Activated naive CD4-positive, alpha-beta T cell treated with anti-CD3 and anti-CD28 coated beads, Interleukin-2, amount 10 ng/mL, durations not matched to agents 7 days and 5 days (primary cell): Measurements from ENCODE around the gene TOMM7.
"Not testable (repeated sequence)": the region's sequence is repeated elsewhere in the genome, so short reads cannot be mapped to it uniquely, and the experiment has no call there.

Source experiments
- CTCF ChIA-PET: fragments of 350-600 bp; sonication (Branson Sonifier 250); formaldehyde crosslinking; loops from one replicate; lab custom pipeline; 2021; ENCODE audit warnings: antibody characterized with exemption; lab: Charles Lee
- DNase-seq: peaks from one replicate; pipeline ENCODE4 v3.0.0-alpha.2; 2020
- H3K27ac Mint-ChIP-seq: one replicate; pipeline ENCODE4 v1.8.0; 2021; ENCODE audit warnings: mild to moderate bottlenecking, moderate library complexity, mixed read lengths
- H3K27me3 Mint-ChIP-seq: one replicate; pipeline ENCODE4 v1.8.0; 2021; ENCODE audit warnings: mild to moderate bottlenecking, mixed read lengths
- H3K36me3 Mint-ChIP-seq: one replicate; pipeline ENCODE4 v1.8.0; 2021; ENCODE audit warnings: mixed read lengths
- H3K4me1 Mint-ChIP-seq: one replicate; pipeline ENCODE4 v1.8.0; 2021; ENCODE audit warnings: mixed read lengths
- H3K4me3 Mint-ChIP-seq: one replicate; pipeline ENCODE4 v1.8.0; 2021; ENCODE audit warnings: mild to moderate bottlenecking, moderate library complexity, mixed read lengths
- H3K9me3 Mint-ChIP-seq: one replicate; pipeline ENCODE4 v1.8.0; 2021; ENCODE audit warnings: mixed read lengths

TOMM7 gene

DNA sequence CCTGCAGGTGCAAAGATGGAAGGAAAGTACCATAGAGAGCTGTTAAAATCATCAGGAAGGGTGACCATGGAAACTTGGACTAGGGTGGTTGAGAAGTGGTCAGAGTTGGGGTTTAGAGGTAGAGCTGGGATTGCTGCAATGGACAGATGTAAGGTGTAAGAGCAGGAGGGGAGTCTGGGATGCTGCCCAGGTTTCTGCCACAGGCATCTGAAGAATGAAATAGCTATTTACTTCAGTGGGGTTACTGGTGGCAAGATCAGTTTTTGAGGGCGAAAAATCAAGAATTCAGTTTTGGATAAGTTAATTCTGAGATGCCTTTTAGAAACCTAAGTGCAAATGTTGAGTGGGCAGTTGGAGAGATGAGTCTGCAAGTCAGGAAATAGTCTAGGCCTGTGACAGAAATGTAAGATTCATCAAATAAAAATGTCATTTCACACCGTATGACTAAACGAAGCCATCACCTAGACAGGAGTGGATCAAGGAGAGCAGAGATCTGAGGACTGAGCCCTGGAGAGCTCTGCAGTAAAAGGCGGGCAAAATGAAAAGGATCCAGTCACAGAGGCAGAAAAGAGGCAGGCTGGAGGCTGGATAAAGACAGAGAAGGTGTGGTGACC is 22.7 kb upstream of the TOMM7 start:
- no peak for DNase-seq
- no peaks in the 10 kb centered on the region for H3K9me3 Mint-ChIP-seq
- CTCF ChIA-PET = interaction anchor here (1.2 kb wide), 1 partner anchor 23 kb away, joined by 3 read pairs; the partner anchor contains the start of gene TOMM7

DNA sequence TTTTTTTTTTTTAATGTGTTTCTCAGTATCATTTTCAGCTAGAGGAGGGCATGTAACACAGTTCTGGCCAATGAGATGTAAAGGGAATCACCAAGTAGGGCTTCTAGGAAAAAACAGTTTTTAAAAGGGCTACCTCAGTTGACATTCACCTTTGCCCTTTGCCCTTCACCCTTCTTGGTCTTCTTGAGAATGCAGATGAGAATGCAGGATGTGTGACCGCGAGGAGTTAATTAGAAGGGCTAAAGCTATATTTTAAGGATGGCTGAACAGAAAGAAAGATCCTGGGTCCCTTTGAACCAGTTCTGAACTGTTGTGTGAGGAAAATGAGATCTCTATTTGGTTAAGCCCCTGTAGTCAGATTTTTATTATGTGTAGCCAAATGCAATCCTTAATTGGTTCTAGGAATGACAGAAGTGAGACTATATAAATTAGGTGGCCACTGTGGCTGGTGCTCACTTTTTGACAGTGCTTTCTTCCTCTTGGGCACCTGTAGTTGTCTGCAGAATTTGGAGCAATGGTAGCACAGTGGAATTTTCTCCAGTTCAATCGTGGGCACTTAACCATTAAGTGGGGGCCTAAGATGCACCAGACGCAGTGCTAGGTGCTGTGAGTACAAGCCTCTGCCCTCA is 21.1 kb upstream of the TOMM7 start:
- Mint-ChIP-seq H3K27me3 (peaks cover 13% of the 10 kb centered on the region), H3K4me1 (no peaks in the 10 kb centered on the region), H3K9me3 (no peaks in the 10 kb centered on the region), H3K27ac (no peak overlapping the region), H3K4me3 (no peak overlapping the region), H3K36me3 (no peaks in the 10 kb centered on the region)
- DNase-seq = no peak
- CTCF ChIA-PET = no interaction called here

More for the DNA sequence above, 22.7 kb upstream of the TOMM7 start:
- Mint-ChIP-seq H3K27ac (no peak overlapping the region), H3K4me3 (no peak overlapping the region), H3K27me3 (peaks cover 12% of the 10 kb centered on the region), H3K4me1 (no peaks in the 10 kb centered on the region), H3K36me3 (no peaks in the 10 kb centered on the region)

- no peak overlapping the region for H3K4me3 Mint-ChIP-seq
- CTCF ChIA-PET = no interaction called here
Observed at GRCh38 chr7:22842973-22843372, 20.3 kb upstream of the TOMM7 start.

DNA sequence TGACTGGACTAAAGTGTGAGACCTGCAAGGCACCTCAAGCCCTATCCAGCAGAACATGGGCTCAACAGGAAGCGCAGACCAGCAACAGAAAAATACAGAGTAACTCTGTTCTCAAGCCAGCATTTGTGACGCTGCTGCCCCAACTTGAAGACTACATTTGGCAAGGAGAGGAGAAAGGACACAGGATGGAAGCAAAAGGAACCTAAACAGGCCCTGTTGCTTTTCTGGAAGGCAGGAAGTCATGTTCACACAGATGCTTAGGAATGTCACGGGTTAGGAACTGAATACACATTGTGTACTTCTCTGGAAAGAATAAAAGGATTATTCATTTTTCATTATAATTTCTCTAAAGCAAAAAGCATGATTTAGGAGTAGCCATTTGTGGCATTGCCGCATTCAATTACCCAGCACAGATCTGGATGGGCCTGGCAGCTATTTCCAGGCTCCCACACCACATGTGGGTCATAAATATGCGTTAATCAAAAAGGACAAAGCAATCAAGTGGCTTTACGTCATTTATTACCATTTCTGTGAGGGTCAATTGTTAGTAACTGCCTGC is 19.8 kb upstream of the TOMM7 start:
- H3K4me1 Mint-ChIP-seq = no peaks in the 10 kb centered on the region
- no peak overlapping the region for H3K27ac Mint-ChIP-seq
- CTCF ChIA-PET = no interaction called here
- H3K27me3 Mint-ChIP-seq = peaks cover 13% of the 10 kb centered on the region
- no peak for DNase-seq
- no peak overlapping the region for H3K4me3 Mint-ChIP-seq
- no peaks in the 10 kb centered on the region for H3K9me3 Mint-ChIP-seq
- H3K36me3 Mint-ChIP-seq = no peaks in the 10 kb centered on the region

More at GRCh38 chr7:22842973-22843372, 20.3 kb upstream of the TOMM7 start:
- no peak overlapping the region for H3K27ac Mint-ChIP-seq
- H3K36me3 Mint-ChIP-seq = no peaks in the 10 kb centered on the region
- H3K27me3 Mint-ChIP-seq = peaks cover 13% of the 10 kb centered on the region
- H3K9me3 Mint-ChIP-seq = no peaks in the 10 kb centered on the region
- DNase-seq = no peak
- H3K4me1 Mint-ChIP-seq = no peaks in the 10 kb centered on the region

GRCh38 chr7:22841954-22842353 is 19.3 kb upstream of the TOMM7 start:
- H3K36me3 Mint-ChIP-seq = no peaks in the 10 kb centered on the region
- CTCF ChIA-PET = interaction anchor here (0.6 kb wide), 1 partner anchor 171 kb away, joined by 3 read pairs; no protein-coding TSS in a partner anchor
- DNase-seq = no peak
- H3K4me1 Mint-ChIP-seq = no peaks in the 10 kb centered on the region
- H3K9me3 Mint-ChIP-seq = no peaks in the 10 kb centered on the region
- peaks cover 17% of the 10 kb centered on the region for H3K27me3 Mint-ChIP-seq
- H3K4me3 Mint-ChIP-seq = no peak overlapping the region
- H3K27ac Mint-ChIP-seq = no peak overlapping the region

DNA sequence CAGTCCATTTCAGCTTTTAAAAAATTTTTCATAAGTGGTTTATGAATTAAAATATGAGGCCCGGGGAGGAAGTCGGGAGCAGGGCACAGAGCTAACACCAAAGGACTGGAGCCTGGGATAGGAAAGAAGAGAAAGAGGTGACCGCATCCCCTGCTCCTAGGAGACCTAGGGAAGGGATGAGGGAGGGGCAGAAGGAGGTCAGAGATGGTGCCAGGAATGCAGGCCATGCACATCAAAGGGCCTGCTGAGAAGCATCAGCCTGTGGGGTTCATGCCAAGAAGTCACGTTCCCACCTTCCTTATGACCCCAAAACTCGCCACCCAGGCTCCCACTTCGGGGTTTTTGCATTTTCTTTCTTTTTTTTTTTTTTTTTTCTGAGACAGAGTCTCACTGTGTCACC is 14.7 kb upstream of the TOMM7 start:
- H3K9me3 Mint-ChIP-seq = no peaks in the 10 kb centered on the region
- CTCF ChIA-PET = interaction anchor here (0.8 to 1.6 kb wide), 2 partner anchors 20 to 217 kb away, joined by 3 to 6 read pairs; no protein-coding TSS in a partner anchor
- H3K27ac Mint-ChIP-seq = no peak overlapping the region
- H3K4me1 Mint-ChIP-seq = no peaks in the 10 kb centered on the region
- H3K36me3 Mint-ChIP-seq = no peaks in the 10 kb centered on the region
- H3K27me3 Mint-ChIP-seq = peaks cover 10% of the 10 kb centered on the region
- H3K4me3 Mint-ChIP-seq = no peak overlapping the region
- no peak for DNase-seq

GRCh38 chr7:22836506-22836905 is 13.9 kb upstream of the TOMM7 start:
- not testable (repeated sequence) for H3K4me3 Mint-ChIP-seq, H3K4me1 Mint-ChIP-seq, H3K36me3 Mint-ChIP-seq, DNase-seq, H3K27ac Mint-ChIP-seq, H3K9me3 Mint-ChIP-seq
- CTCF ChIA-PET = interaction anchor here (1.6 kb wide), 1 partner anchor 218 kb away, joined by 6 read pairs; no protein-coding TSS in a partner anchor
- peaks cover 10% of the 10 kb centered on the region for H3K27me3 Mint-ChIP-seq

- Mint-ChIP-seq H3K36me3 (no peaks in the 10 kb centered on the region), H3K27me3 (peaks cover 4% of the 10 kb centered on the region), H3K4me3 (no peak overlapping the region), H3K27ac (no peak overlapping the region), H3K9me3 (no peaks in the 10 kb centered on the region), H3K4me1 (no peaks in the 10 kb centered on the region)
- CTCF ChIA-PET = no interaction called here
- no peak for DNase-seq
Observed at GRCh38 chr7:22833957-22834356, 11.3 kb upstream of the TOMM7 start.

DNA sequence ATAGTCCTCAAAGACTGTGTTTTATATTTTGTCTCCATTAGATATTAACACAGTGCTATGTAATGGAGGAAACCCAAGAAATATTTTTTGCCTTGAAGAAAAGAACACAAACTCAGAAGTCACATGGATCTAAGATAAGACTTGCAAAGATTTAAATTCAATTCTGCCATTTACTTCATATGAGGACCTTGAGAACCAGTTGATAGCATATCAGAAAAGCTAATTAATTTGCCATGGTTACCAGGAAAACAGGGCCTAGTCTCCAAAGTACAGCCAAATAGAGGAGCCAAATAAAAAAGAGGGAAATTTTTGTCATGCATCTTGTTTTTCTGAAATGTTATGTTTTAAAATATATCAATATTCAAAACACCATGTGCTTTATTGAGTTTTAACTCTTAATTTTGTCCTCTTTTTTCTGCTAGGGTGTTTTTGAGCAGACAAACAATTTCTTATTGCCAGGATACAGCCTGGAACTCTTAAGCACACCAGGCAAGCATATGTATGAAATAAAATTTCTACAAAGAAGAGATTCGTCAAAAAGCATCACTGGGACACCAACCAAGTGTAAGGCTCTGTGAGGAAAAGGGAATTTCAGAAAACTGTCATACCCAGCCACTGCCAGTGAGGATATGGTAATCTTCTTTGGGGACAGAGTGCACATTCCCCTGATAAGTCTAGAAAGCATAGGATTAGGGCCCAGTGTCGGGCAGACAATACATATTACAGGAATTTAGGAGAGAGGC is 10.6 kb upstream of the TOMM7 start:
- Mint-ChIP-seq H3K4me1 (no peaks in the 10 kb centered on the region), H3K36me3 (no peaks in the 10 kb centered on the region), H3K4me3 (no peak overlapping the region), H3K27ac (no peak overlapping the region), H3K27me3 (peaks cover 4% of the 10 kb centered on the region), H3K9me3 (no peaks in the 10 kb centered on the region)
- no peak for DNase-seq
- CTCF ChIA-PET = interaction anchor here (1.7 kb wide), 1 partner anchor 10 kb away, joined by 5 read pairs; the partner anchor contains the start of gene TOMM7

DNA sequence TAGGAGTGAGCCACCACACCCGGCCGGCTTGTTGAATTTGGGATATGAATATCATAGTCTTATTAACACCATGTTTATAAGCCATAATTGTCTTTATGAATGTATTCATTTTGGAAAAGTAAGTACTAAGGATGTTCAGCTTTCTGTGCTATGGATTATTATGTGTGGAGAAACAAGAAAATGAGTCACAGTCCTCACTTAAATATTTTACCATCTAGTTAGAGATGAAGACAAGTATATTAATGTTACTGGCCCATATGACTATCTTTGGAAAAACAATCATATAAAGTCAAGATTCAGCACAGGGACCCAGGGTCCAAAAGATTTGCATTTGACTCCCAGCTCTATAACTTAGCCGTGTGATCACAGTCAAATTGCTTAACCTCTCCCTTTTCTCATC is 9.8 kb upstream of the TOMM7 start:
- Mint-ChIP-seq H3K9me3 (no peaks in the 10 kb centered on the region), H3K27me3 (peaks cover 4% of the 10 kb centered on the region), H3K27ac (no peak overlapping the region), H3K4me3 (no peak overlapping the region), H3K36me3 (no peaks in the 10 kb centered on the region), H3K4me1 (no peaks in the 10 kb centered on the region)
- DNase-seq = no peak
- CTCF ChIA-PET = interaction anchor here (1.0 to 1.7 kb wide), 2 partner anchors 9 to 50 kb away, joined by 3 to 5 read pairs; partner anchors contain the start of gene TOMM7

DNA sequence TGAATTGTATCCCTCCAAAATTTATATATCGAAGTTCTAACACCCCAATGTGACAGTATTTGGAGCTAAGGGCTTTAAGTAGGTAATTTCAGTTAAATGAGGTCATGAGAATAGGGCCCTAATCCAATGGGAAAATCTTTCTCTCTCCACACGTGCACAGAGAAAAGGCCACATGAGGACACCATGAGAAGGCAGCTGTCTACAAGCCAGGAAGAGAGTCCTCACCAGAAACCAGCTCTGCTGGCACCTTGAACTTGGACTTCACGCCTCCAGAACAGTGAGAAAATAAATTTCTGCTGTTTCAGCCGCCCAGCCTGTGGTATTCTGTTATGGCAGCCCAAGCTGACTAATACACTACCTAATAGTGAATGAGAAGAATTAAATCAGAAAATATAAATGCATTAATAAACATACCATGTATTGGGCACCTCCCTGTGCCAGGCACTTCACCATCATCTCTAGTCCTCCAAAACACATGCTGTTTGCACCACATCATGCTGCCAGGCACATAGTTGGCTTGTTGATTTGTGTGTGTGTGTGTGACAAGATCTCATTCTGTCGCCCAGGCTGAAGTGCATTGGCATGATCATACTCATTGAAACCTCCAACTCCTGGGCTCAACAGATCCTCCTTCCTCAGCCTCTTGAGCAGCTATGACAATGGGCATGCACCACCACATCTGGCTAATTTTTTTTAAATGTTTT is 9.1 kb upstream of the TOMM7 start:
- no peak for DNase-seq
- no peak overlapping the region for H3K4me3 Mint-ChIP-seq
- no peaks in the 10 kb centered on the region for H3K4me1 Mint-ChIP-seq
- H3K9me3 Mint-ChIP-seq = no peaks in the 10 kb centered on the region
- CTCF ChIA-PET = interaction anchor here (0.6 to 1.7 kb wide), 4 partner anchors 8 to 1975 kb away, joined by 3 to 5 read pairs (median 4); partner anchors contain the start of gene TOMM7
- peaks cover 2% of the 10 kb centered on the region for H3K27me3 Mint-ChIP-seq
- no peak overlapping the region for H3K27ac Mint-ChIP-seq
- no peaks in the 10 kb centered on the region for H3K36me3 Mint-ChIP-seq

DNA sequence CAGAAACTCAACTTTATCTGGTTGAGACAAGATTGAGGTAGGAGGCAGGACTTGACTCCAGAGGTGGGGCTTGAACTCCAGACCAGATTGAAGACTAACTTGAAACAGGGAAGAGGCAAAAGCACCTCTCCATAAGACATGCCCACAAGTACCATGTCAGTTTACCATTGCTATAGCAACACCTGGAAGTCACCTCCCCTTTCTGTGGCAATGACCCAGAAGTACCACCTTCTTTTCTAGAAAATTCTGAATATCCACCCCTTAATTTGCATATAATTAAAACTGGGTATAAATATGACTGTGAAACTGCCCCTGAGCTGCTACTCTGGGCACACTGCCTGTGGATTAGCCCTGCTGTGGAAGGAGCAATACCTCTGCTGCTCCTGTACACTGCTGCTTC is 4.9 kb upstream of the TOMM7 start:
- Mint-ChIP-seq H3K4me1 (peaks cover 10% of the 10 kb centered on the region), H3K27ac (no peak overlapping the region), H3K27me3 (peaks cover 28% of the 10 kb centered on the region), H3K9me3 (no peaks in the 10 kb centered on the region), H3K36me3 (peaks cover 1% of the 10 kb centered on the region), H3K4me3 (no peak overlapping the region)
- CTCF ChIA-PET = interaction anchor here (1.2 kb wide), 1 partner anchor 46 kb away, joined by 3 read pairs; no protein-coding TSS in a partner anchor
- DNase-seq = no peak

GRCh38 chr7:22826593-22826992 is 3.9 kb upstream of the TOMM7 start:
- Mint-ChIP-seq H3K27ac (no peak overlapping the region), H3K4me3 (no peak overlapping the region), H3K9me3 (no peaks in the 10 kb centered on the region), H3K27me3 (peaks cover 28% of the 10 kb centered on the region), H3K36me3 (peaks cover 3% of the 10 kb centered on the region), H3K4me1 (peaks cover 16% of the 10 kb centered on the region)
- no peak for DNase-seq
- CTCF ChIA-PET = interaction anchor here (1.2 kb wide), 1 partner anchor 45 kb away, joined by 3 read pairs; no protein-coding TSS in a partner anchor
